Astrocyte of the cerebellum (primary cell): ENCODE data around the gene UBR3.

Experiments
- DNase-seq: peaks from one replicate; pipeline ENCODE4 v3.0.0-alpha.2; 2011; ENCODE audit warnings: low read depth
- H3K4me3 ChIP-seq: 2 replicates; pipeline ENCODE4 v1.5.1; 2011; ENCODE audit warnings: mild to moderate bottlenecking, low read depth, low read length, moderate library complexity
- in situ Hi-C: cut with HindIII; loops from 2 replicates; pipeline ENCODE4 v1.10.0; 2017; ENCODE audit warnings: low sequenced_read_pairs
- TF ChIP-seq, protein P1 (sequence below): IDR thresholded peaks from 2 replicates; pipeline ENCODE4 v1.5.1; 2012; ENCODE audit warnings: low read length, low read depth, moderate library complexity, mild to moderate bottlenecking; ENCODE audit errors: missing control alignments

UBR3 gene

GRCh38 chr2:170044751-170045478, 217.7 kb downstream of the UBR3 start:
- in situ Hi-C loops, result no loop called here
- TF ChIP-seq, protein P1, sequence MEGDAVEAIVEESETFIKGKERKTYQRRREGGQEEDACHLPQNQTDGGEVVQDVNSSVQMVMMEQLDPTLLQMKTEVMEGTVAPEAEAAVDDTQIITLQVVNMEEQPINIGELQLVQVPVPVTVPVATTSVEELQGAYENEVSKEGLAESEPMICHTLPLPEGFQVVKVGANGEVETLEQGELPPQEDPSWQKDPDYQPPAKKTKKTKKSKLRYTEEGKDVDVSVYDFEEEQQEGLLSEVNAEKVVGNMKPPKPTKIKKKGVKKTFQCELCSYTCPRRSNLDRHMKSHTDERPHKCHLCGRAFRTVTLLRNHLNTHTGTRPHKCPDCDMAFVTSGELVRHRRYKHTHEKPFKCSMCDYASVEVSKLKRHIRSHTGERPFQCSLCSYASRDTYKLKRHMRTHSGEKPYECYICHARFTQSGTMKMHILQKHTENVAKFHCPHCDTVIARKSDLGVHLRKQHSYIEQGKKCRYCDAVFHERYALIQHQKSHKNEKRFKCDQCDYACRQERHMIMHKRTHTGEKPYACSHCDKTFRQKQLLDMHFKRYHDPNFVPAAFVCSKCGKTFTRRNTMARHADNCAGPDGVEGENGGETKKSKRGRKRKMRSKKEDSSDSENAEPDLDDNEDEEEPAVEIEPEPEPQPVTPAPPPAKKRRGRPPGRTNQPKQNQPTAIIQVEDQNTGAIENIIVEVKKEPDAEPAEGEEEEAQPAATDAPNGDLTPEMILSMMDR, result no peak
- DNase-seq, result no peak

GRCh38 chr2:170047331-170048065, 220.2 kb downstream of the UBR3 start:
- in situ Hi-C loops, result no loop called here
- DNase-seq, result no peak
- H3K4me3 ChIP-seq, result no peak overlapping the region
- TF ChIP-seq, protein P1, result no peak

More at GRCh38 chr2:170044751-170045478, 217.7 kb downstream of the UBR3 start:
- H3K4me3 ChIP-seq, result no peak overlapping the region

DNA sequence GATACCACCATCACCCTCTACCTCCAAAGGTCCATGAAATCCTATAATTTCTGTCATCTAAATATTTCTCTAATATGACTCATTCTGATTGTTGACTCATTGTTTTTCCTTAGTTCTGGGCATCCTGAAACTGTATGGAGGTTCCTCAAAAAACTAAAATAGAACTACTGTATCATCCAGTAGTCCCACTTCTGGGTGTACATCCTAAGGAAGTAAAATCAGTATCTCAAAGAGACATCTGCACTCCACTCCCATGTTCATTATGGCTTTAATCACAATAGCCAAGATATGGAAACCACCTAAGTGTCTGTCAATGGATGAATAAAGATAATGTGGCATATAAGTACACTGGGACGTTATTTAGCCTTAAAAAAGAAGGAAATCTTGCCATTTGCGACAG, 224.9 kb downstream of the UBR3 start:
- in situ Hi-C loops, result no loop called here
- H3K4me3 ChIP-seq, result no peak overlapping the region
- TF ChIP-seq, protein P1, result no peak
- DNase-seq, result no peak

GRCh38 chr2:170054997-170055396, 227.7 kb downstream of the UBR3 start:
- no peak overlapping the region for H3K4me3 ChIP-seq
- in situ Hi-C loops, result no loop called here
- TF ChIP-seq, protein P1, result no peak
- no peak for DNase-seq

DNA sequence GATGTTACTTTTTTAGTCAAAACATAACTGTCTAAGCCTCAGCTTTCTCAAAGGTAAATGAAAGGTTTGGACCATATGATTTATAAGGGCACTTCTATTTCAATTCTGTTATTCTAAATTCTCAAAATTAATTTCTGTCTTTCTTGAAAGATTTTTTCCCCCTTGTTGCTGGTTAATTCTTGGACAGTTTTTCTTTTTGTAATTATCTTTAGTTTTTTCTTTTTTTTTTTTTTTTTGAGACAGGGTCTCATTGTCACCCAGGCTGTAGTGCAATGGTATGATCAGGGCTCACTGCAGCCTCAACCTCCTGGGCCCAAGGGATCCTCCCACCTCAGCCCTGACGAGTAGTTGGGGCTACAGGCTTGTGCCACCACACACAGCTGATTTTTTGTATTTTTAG, 229.6 kb downstream of the UBR3 start:
- TF ChIP-seq, protein P1, result no peak
- in situ Hi-C loops, result no loop called here
- no peak for DNase-seq

DNA sequence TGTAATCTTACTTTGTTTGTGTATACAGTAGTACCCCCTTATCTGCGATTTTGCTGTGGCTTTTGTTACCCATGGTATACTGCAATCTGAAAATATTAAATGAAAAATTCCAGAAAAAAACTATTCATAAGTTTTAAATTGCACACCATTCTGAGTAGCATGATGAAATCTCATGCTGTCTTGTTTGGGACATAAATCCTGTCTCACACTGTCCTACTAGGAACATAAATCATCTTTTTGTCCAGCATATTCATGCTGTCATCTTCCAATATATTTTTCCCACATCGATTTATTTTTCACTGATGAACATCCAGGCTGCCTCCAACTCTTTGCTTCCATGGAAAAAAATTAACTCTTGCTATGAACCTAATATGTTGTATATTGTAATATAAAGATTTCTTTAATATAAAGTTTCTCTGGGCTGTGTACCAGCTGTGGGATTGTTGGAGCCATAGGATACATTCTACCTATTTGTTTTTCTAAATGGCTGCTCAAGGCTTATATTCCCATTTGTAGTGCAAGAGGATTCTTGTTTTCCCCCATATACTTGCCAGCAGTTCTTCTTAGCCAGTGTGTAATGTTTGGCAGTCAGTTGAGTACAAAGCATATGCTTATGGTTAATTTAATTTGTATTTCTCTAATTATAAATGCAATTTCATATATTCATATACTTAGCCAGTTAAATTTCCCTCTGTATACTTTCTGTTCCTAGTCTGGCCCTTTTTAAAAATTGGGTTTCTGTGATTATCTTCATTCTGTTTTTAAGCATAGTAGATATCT, 236.4 kb downstream of the UBR3 start:
- in situ Hi-C loops, result no loop called here

More for the DNA sequence above, 229.6 kb downstream of the UBR3 start:
- H3K4me3 ChIP-seq, result no peak overlapping the region

More for the DNA sequence above, 236.4 kb downstream of the UBR3 start:
- TF ChIP-seq, protein P1, result no peak
- H3K4me3 ChIP-seq, result no peak overlapping the region
- no peak for DNase-seq
